Activated CD4-positive, alpha-beta T cell treated with anti-CD3 and anti-CD28 coated beads, Interleukin-2, amount 10 ng/mL, durations not matched to agents 24 days and 14 days (primary cell): ENCODE data around the gene CD80. TPM values are rescaled to one million over a fixed set of nuclear protein-coding genes. Genes with fewer than 3 reads are reported as not detected.

ENCODE experiments used
- DNase-seq: peaks from one replicate; pipeline ENCODE4 v3.0.0; 2022
- H3K27ac Mint-ChIP-seq: one replicate; pipeline ENCODE4 v1.8.0; 2022; ENCODE audit warnings: mild to moderate bottlenecking, mixed read lengths
- H3K27me3 Mint-ChIP-seq: one replicate; pipeline ENCODE4 v1.8.0; 2022; ENCODE audit warnings: mixed read lengths
- H3K36me3 Mint-ChIP-seq: one replicate; pipeline ENCODE4 v1.8.0; 2022; ENCODE audit warnings: low read depth, mild to moderate bottlenecking, mixed read lengths
- H3K4me1 Mint-ChIP-seq: one replicate; pipeline ENCODE4 v1.8.0; 2021; ENCODE audit warnings: mixed read lengths
- H3K4me3 Mint-ChIP-seq: one replicate; pipeline ENCODE4 v1.8.0; 2022; ENCODE audit warnings: mild to moderate bottlenecking, moderate library complexity, mixed read lengths
- H3K9me3 Mint-ChIP-seq: one replicate; pipeline ENCODE4 v1.8.0; 2021; ENCODE audit warnings: mixed read lengths
- intact Hi-C: fragments of 100-400 bp; cut with micrococcal nuclease; formaldehyde crosslinking; loops from one replicate; pipeline ENCODE4 v1.15.1; 2023
- total RNA-seq: library from RNA; stranded (reverse); gene quantifications from 2 replicates; pipeline ENCODE4 v1.2.3, GENCODE V29; 2022

The CD80 gene
- total RNA-seq, 1 donor from 2014 or later = 12.5 TPM

DNA sequence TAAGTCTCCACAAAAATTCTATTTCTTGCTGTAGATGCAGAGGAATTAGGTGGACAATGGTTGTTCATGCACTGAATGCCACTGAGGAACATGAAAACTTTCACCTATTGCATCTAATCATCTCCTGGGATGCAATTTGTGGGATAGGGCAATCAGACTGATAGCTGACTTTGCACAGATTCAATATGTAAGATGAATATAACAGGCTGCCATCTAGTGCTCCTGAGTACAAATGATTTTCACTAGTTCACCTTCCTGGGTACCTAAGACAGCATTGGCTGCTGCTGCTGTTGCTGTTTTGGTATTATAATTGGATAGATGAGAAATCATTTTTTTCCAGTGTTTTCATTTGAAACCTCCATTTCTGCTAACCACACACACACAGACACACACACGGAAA lies 41.4 kb downstream of the CD80 start:
- H3K27ac Mint-ChIP-seq = no peak overlapping the region
- H3K4me1 Mint-ChIP-seq = peaks cover 12% of the 10 kb centered on the region
- no peaks in the 10 kb centered on the region for H3K27me3 Mint-ChIP-seq
- no peak overlapping the region for H3K4me3 Mint-ChIP-seq
- H3K36me3 Mint-ChIP-seq = peaks cover 83% of the 10 kb centered on the region
- DNase-seq = no peak
- intact Hi-C loops = no loop called here
- peaks cover 17% of the 10 kb centered on the region for H3K9me3 Mint-ChIP-seq

DNA sequence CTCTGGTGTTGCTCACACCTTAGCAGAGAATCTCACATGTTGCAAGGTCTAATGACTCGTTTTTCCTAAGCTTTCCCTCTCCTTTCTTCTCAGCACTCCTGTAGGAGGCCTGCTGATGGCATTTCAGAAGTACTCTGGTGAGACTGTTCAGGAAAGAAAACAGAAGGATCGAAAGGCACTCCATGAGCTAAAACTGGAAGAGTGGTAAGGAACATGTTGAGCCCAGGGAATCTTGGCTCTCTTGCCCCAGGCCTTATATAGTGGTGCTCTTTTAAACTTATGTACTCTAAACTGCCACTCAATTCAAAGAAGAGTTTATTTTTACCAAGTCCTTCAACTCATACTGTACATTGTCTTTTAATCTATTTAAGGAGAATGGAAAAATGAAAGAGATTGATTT lies 42.3 kb downstream of the CD80 start:
- Mint-ChIP-seq H3K9me3 (peaks cover 17% of the 10 kb centered on the region), H3K27me3 (no peaks in the 10 kb centered on the region), H3K4me1 (peaks cover 10% of the 10 kb centered on the region), H3K4me3 (no peak overlapping the region), H3K27ac (no peak overlapping the region), H3K36me3 (peaks cover 80% of the 10 kb centered on the region)
- intact Hi-C loops = no loop called here
- DNase-seq = no peak

GRCh38 chr3:119514637-119515036 lies 44.8 kb downstream of the CD80 start:
- H3K9me3 Mint-ChIP-seq = peaks cover 7% of the 10 kb centered on the region
- H3K27ac Mint-ChIP-seq = no peak overlapping the region
- no peak overlapping the region for H3K4me3 Mint-ChIP-seq
- intact Hi-C loops = no loop called here
- H3K36me3 Mint-ChIP-seq = peaks cover 61% of the 10 kb centered on the region
- peak; percentile 32 for DNase-seq
- no peaks in the 10 kb centered on the region for H3K27me3 Mint-ChIP-seq
- peaks cover 10% of the 10 kb centered on the region for H3K4me1 Mint-ChIP-seq

DNA sequence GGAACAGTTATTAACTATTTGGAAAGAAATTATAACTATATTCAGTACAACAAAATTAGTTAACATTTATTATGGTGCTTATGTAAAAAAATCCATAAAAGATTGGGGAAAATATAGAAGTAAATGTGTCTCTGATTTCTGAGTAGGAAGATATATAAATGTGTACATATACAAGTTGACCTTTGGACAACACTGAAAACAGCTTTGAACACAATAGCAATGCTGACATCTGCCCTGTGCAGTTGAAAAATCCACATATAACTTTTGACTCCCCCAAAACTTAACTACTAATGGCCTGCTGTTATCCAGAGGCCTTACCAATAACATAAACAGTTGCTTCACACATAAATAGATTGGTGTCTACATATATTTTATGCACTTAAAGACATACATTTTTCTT lies 48.7 kb downstream of the CD80 start:
- no peaks in the 10 kb centered on the region for H3K27me3 Mint-ChIP-seq
- intact Hi-C loops = no loop called here
- H3K36me3 Mint-ChIP-seq = peaks cover 60% of the 10 kb centered on the region
- peaks cover 39% of the 10 kb centered on the region for H3K4me1 Mint-ChIP-seq
- no peak overlapping the region for H3K4me3 Mint-ChIP-seq
- H3K9me3 Mint-ChIP-seq = no peaks in the 10 kb centered on the region
- no peak for DNase-seq
- no peak overlapping the region for H3K27ac Mint-ChIP-seq

DNA sequence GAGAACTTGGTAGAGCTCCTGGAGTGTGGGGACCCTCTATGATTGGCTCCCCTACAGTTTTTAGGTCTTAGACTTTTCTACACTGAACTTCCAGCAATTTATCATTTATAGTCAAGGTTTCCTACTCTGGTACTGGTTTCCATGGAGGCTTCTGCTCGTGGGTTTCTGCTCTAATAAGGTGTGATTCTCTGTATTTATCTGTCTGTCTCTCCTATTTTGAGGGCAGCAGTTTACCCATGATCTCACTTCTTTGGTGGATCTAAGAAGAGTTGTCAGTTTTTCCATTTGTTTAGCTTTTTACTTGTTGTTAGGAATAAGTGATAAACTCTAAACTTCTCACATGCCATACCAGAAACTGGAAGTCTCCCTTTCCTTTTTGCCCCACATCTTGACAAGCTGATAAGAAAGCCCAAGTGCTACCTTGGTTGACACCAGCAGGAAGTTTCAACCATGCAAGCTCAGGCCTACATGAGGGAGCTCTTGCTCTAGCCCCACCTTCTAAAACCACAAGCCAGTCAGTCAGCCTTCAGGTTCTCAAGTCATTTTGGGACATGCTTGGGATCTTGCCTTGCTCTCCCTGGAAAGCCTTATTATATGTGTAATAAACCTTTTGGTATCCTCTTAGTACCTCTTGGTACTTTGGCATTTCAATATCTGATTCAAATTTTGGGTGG lies 51.1 kb downstream of the CD80 start:
- intact Hi-C loops = loop anchor here (1.0 to 2.0 kb wide), 6 partner anchors 10 to 214 kb away; partner anchors contain the start of genes ARHGAP31, CD80 and TIMMDC1
- Mint-ChIP-seq H3K4me3 (peak overlapping the region; percentile 41), H3K36me3 (peaks cover 59% of the 10 kb centered on the region)

GRCh38 chr3:119507404-119507803 lies 52.0 kb downstream of the CD80 start:
- Mint-ChIP-seq H3K9me3 (no peaks in the 10 kb centered on the region), H3K27ac (peak overlapping the region; percentile 90), H3K4me3 (peak overlapping the region; percentile 85), H3K4me1 (peaks cover 35% of the 10 kb centered on the region), H3K36me3 (peaks cover 58% of the 10 kb centered on the region), H3K27me3 (no peaks in the 10 kb centered on the region)
- no peak for DNase-seq
- intact Hi-C loops = no loop called here

More for the DNA sequence above, 51.1 kb downstream of the CD80 start:
- Mint-ChIP-seq H3K27me3 (no peaks in the 10 kb centered on the region), H3K4me1 (peaks cover 40% of the 10 kb centered on the region), H3K27ac (peak overlapping the region; percentile 90), H3K9me3 (no peaks in the 10 kb centered on the region)
- DNase-seq = peak; percentile 79

DNA sequence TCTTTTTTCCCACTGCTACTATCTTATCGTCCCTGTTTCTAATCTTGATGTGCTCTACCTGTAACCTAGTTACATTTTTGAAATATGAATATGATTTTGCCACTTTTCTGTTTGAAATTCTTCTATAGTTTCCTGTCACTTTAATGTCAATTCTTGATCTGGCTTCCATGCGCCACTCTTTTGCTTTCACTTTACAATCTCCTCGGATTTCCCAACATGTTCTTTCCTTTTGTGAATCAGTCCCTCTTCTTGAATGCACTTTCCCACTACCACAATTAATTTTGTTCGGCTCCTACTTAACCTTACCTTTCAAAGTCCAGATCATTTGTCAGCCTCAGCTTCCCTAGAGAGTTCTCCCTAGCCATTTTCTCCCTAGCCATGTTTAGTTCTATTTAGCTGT lies 52.8 kb downstream of the CD80 start:
- no peaks in the 10 kb centered on the region for H3K27me3 Mint-ChIP-seq
- H3K27ac Mint-ChIP-seq = peak overlapping the region; percentile 90
- intact Hi-C loops = no loop called here
- H3K9me3 Mint-ChIP-seq = no peaks in the 10 kb centered on the region
- peaks cover 37% of the 10 kb centered on the region for H3K4me1 Mint-ChIP-seq
- H3K4me3 Mint-ChIP-seq = peak overlapping the region; percentile 85
- no peak for DNase-seq
- H3K36me3 Mint-ChIP-seq = peaks cover 57% of the 10 kb centered on the region

DNA sequence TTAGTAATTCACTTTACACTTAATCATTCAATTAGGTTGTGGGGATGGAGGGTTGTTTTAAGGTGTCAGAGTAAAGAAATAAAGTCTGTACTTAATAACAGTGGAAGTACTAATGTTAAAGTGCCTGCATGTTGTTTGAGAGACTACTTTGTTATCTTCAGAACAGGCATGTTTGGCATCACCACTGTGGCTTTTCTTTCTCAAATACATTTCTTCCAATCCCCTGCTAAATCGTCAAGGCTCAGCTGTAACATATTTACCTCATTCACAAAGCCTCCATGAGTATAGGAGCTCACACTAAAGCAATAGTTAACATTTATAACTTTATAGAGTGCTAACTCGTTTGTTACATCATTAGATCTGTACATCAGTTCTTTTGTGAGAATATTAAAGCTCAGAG lies 58.5 kb downstream of the CD80 start:
- Mint-ChIP-seq H3K9me3 (no peaks in the 10 kb centered on the region), H3K36me3 (peaks cover 43% of the 10 kb centered on the region), H3K4me1 (peaks cover 30% of the 10 kb centered on the region), H3K27ac (peak overlapping the region; percentile 10), H3K4me3 (peak overlapping the region; percentile 55), H3K27me3 (no peaks in the 10 kb centered on the region)
- intact Hi-C loops = no loop called here
- DNase-seq = no peak

GRCh38 chr3:119500265-119500664 lies 59.1 kb downstream of the CD80 start:
- Mint-ChIP-seq H3K27ac (peak overlapping the region; percentile 11), H3K27me3 (no peaks in the 10 kb centered on the region), H3K36me3 (peaks cover 37% of the 10 kb centered on the region), H3K4me3 (peak overlapping the region; percentile 55), H3K9me3 (no peaks in the 10 kb centered on the region), H3K4me1 (peaks cover 27% of the 10 kb centered on the region)
- intact Hi-C loops = no loop called here
- DNase-seq = no peak

DNA sequence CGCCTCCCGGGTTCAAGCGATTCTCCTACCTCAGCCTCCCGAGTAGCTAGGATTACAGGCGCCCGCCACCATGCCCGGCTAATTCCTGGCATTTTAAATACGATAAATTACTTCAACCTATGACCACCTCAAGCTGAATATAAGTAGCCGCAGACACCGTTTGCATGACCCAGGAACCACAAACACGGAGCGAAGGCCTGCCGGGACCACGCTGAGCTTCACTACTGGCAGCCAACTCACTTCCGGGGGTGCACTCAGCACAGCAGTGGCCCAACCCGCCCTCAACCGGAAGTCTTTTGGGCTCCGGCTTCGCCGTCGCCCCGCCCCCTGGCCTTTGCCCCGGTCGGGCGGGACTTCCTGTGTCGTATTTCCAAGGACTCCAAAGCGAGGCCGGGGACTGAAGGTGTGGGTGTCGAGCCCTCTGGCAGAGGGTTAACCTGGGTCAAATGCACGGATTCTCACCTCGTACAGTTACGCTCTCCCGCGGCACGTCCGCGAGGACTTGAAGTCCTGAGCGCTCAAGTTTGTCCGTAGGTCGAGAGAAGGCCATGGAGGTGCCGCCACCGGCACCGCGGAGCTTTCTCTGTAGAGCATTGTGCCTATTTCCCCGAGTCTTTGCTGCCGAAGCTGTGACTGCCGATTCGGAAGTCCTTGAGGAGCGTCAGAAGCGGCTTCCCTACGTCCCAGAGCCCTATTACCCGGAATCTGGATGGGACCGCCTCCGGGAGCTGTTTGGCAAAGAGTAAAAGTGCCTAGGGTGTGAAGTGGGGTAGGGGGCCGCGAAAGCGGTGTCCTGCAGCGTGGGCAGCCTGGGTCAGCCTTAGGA lies 61.0 kb downstream of the CD80 start, which contains the start of gene TIMMDC1:
Gene TIMMDC1 (plus strand): TSS at position 362 of the 826 bp plus-strand sequence. CDS start 187 bp downstream, at position 549.
- peak; percentile 99 for DNase-seq
- no peaks in the 10 kb centered on the region for H3K9me3 Mint-ChIP-seq
- H3K36me3 Mint-ChIP-seq = peaks cover 30% of the 10 kb centered on the region
- intact Hi-C loops = loop anchor here (1.0 to 2.0 kb wide), 10 partner anchors 10 to 597 kb away; partner anchors contain the start of genes ARHGAP31, CD80, CFAP91 and COX17
- H3K27me3 Mint-ChIP-seq = no peaks in the 10 kb centered on the region
- H3K4me3 Mint-ChIP-seq = peak within 1 kb of the TSS; percentile 99
- peak within 1 kb of the TSS; percentile 99 for H3K27ac Mint-ChIP-seq
- peaks cover 23% of the 10 kb centered on the region for H3K4me1 Mint-ChIP-seq

DNA sequence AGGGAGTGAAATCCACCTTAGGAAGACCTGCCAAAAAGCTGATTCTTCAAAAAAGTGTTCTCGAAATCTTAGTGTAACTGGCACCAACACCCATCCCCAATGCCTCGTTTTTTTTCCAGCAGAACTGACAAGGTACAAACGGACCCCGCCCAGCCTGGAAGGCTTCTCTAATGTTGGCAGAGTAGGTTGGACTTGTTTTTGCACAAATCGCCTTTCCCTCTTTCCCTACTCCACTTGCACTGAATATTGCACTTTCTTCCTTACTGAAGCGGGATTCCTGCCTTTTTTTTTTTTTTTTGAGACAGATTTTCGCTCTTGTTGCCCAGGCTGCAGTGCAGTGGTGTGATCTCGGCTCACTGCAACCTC lies 61.6 kb downstream of the CD80 start:
- no peaks in the 10 kb centered on the region for H3K9me3 Mint-ChIP-seq
- peak; percentile 68 for DNase-seq
- intact Hi-C loops = loop anchor here (1.0 to 2.0 kb wide), 10 partner anchors 10 to 597 kb away; partner anchors contain the start of genes ARHGAP31, CD80, CFAP91 and COX17
- peak overlapping the region; percentile 99 for H3K27ac Mint-ChIP-seq
- no peaks in the 10 kb centered on the region for H3K27me3 Mint-ChIP-seq
- peaks cover 32% of the 10 kb centered on the region for H3K36me3 Mint-ChIP-seq
- H3K4me1 Mint-ChIP-seq = peaks cover 23% of the 10 kb centered on the region
- H3K4me3 Mint-ChIP-seq = peak overlapping the region; percentile 99

GRCh38 chr3:119494597-119494996 lies 64.8 kb downstream of the CD80 start:
- Mint-ChIP-seq H3K4me1 (peaks cover 11% of the 10 kb centered on the region), H3K27ac (no peak overlapping the region), H3K4me3 (no peak overlapping the region), H3K36me3 (peaks cover 35% of the 10 kb centered on the region), H3K9me3 (no peaks in the 10 kb centered on the region), H3K27me3 (no peaks in the 10 kb centered on the region)
- intact Hi-C loops = no loop called here
- DNase-seq = peak; percentile 43

DNA sequence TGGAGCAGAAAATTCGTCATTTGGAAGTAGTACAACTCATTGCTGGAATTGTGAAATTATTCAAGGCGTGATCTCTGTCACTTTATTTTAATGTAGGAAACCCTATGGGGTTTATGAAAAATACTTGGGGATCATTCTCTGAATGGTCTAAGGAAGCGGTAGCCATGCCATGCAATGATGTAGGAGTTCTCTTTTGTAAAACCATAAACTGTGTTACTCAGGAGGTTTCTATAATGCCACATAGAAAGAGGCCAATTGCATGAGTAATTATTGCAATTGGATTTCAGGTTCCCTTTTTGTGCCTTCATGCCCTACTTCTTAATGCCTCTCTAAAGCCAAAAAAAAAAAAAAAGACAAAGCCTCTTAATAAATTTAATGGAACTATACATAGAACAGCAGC lies 66.6 kb downstream of the CD80 start:
- Mint-ChIP-seq H3K36me3 (peaks cover 36% of the 10 kb centered on the region), H3K4me3 (no peak overlapping the region), H3K4me1 (peaks cover 9% of the 10 kb centered on the region), H3K9me3 (no peaks in the 10 kb centered on the region), H3K27me3 (no peaks in the 10 kb centered on the region), H3K27ac (no peak overlapping the region)
- intact Hi-C loops = no loop called here
- DNase-seq = no peak

DNA sequence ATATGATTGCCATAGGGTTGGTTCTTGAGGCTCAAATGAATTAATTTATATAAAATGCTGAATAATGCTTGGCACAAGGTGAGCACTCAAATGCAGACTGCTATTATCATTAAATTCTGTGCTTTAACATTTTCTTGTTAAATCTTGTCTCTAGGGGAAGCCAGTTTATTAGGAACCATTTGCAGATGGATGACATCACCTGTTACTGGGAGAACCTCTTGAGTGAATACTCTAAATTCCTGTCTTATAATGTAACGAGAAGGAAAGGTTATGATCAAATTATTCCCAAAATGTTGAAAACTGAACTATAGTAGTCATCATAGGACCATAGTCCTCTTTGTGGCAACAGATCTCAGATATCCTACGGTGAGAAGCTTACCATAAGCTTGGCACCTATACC lies 67.3 kb downstream of the CD80 start:
- no peaks in the 10 kb centered on the region for H3K27me3 Mint-ChIP-seq
- H3K27ac Mint-ChIP-seq = no peak overlapping the region
- no peak for DNase-seq
- H3K9me3 Mint-ChIP-seq = no peaks in the 10 kb centered on the region
- intact Hi-C loops = no loop called here
- H3K36me3 Mint-ChIP-seq = peaks cover 36% of the 10 kb centered on the region
- peaks cover 4% of the 10 kb centered on the region for H3K4me1 Mint-ChIP-seq
- no peak overlapping the region for H3K4me3 Mint-ChIP-seq
